GM19395 (cell line): ENCODE measurements around the gene F2.
A peak's percentile ranks its signal among the peaks of the same experiment; 100 is the strongest.
"Not testable (repeated sequence)": the region's sequence is repeated elsewhere in the genome, so short reads cannot be mapped to it uniquely, and the experiment has no call there.

Source experiments
- ATAC-seq: cut with Tn5 transposase; IDR thresholded peaks from one replicate; pipeline ENCODE4 v1.9.1; 2021; ENCODE audit warnings: mild to moderate bottlenecking, moderate library complexity; ENCODE audit not compliant: unreplicated experiment

Gene F2

DNA sequence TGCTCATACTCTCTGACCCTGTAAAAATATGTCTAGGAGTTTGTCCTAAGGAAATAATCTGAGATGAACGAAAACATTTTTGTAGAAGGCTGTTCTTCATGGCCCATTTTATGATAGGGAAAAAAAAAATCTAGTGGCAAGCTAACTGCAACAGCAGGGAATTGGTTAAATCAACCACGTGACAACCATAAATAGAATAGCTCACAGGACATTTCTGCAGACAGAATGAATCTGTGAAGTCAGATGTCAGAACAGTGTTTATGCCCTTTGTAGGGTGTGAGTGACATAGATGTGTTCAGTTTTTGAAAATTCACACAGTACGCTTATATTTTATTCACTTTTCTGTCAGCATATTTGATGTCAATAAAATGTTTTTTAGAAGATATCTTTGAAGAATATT lies 34.6 kb upstream of the F2 start:
- ATAC-seq: no peak

DNA sequence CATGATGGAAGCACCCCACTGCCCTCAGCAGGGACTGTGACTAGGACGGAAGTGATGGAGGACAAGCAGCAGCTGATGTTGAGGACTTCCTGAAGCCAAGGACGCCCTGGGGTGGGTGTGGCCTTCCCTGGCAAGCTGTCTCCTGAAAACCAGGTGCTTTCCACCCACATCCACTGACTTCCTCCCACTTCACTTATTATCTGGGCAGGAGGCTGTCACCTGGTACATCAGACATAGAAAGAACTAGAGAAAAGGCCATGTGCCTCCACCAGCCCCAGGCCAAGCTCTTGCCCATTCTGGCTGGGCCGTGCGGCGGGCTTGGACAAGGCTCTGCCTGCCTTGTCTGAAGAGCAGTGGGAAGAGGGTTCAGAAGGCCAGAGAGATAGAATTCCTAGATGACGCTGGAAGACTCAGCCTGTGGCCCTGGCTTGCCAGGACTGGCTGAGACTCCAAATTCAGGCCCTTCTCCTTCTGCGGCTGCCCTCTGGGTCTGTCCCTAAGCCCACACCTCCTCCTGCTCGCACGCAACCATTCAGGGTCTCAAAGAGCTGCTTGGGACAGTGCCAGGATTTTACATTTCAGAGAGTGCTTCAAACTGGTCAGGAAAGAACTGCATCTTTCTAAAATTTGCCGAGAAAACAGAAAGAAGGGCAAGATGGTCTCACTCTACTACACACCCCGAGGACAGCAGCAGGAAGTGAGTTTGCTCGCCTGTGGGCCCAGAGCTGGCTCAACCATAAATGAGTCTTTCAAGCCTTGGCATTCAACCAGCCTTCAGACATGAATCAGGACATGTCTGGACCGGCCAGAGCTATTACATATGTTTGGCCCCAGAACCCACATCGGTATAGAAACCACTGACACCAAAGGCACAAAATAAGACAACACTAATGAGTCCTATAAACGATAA lies 31.9 kb upstream of the F2 start:
- no peak for ATAC-seq

DNA sequence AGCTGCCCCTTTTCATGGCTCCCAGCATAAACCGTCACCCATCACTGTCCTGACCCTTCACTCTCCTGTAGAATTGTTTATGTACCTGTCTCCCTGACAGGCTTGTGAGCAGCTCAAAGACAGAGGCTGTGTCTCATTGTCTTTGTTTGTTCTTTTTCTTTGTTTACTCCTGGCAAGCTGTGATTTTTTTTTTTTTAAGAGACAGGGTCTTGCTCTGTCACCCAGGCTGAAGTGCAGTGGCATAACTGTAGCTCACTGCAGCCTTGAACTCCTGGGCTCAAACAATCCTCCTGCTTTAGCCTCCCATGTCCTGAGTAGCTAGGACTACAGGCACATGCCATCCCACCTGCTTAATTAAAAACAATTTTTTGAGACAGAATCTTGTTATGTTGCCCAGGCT lies 28.3 kb upstream of the F2 start:
- no peak for ATAC-seq

DNA sequence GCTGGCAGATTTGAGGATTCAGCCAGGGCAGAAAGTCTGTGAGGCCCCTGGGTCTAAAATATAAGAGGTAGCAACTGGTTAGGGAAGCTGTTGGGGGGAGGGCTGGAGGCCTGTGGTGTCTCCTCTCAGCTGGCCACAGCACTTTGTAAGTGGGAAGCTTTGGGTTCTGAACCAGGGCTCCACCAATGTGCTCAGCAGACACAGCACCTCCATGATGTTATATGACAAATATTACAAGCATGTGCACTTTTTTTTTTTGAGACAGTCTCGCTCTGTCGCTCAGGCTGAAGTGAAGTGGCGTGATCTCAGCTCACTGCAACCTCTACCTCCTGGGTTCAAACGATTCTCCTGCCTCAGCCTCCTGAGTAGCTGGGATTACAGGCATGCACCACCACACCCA lies 26.6 kb upstream of the F2 start:
- ATAC-seq: no peak

GRCh38 chr11:46693597-46694012 lies 25.4 kb upstream of the F2 start:
- no peak for ATAC-seq

DNA sequence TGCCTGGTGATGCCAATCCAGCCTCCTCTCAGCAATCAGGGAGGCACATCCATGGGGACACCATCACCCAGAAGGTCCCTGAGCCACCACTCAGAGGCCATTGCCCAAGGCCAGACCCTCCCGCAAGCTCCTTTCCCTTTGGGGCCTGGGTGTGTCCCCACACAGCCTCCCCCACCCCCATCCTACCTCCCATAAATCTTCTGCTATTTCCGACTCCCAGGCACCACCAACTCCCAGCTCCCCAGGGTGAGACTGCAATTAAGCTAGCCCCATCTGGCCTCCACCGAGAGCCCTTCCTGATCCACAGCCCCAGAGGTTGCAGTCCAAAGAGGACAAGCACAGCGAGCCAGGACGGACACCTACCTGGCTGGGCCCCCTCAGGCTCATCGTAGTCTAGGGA lies 24.9 kb upstream of the F2 start:
- no peak for ATAC-seq

DNA sequence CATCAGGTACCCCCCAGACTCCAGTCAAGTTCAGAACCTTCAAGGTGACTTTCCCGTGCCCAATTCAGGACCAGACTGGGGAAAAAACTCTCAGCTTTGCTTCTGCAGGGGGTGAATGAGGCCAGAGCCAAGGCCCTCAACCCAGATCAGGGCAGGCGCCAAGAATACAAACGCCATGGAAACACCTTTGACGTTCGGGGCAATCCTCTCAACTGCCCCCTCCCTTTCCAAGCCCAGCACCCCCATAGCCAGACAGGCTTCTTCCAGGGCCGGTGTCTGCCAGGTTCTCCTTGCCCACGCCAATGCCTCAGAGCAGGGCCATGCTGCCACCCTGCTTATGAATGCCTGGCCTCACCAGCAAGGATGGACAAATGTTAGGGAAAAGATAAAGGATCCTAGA lies 24.4 kb upstream of the F2 start:
- ATAC-seq: no peak

- no peak for ATAC-seq
These were observed 23.4 kb upstream of the F2 start for GRCh38 chr11:46695345-46696211.

DNA sequence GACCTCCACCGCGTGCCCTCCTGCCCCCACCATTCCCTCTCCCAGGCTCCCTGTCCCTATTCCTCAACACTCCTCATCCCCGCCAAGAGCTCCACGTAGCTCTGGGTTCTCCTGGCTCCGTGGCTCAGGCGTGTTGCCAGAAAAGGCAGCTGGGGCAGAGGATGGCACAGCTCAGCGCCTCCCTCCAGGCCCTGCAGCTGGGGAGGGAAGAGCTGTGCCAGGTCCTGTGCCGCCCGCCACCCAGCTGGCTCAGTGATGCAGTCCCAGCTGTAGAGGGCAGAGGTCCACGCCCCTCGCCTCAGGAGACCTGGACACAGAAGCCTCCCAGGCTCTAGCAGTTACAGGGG lies 22.8 kb upstream of the F2 start:
- no peak for ATAC-seq

DNA sequence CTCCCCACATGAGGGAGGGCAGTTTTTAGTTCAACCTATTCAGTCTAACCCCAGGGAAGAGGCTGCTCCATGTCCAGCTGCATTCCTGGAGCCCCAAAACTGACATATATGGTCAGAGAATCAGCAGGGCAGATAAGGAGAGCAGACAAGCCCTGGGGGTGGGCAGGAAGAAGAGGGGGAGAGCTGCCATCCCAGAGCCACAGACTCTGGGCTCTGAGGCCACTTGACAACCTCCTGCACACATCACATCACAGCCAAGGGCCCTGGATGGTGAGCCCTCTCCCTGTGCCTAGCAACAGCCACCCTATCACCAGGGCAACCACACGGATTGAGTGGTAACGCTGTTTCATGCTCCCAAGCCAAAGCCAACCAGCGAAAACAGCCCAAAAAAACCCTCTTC lies 21.7 kb upstream of the F2 start:
- ATAC-seq: no peak

GRCh38 chr11:46697723-46698122 lies 21.3 kb upstream of the F2 start:
- no peak for ATAC-seq

DNA sequence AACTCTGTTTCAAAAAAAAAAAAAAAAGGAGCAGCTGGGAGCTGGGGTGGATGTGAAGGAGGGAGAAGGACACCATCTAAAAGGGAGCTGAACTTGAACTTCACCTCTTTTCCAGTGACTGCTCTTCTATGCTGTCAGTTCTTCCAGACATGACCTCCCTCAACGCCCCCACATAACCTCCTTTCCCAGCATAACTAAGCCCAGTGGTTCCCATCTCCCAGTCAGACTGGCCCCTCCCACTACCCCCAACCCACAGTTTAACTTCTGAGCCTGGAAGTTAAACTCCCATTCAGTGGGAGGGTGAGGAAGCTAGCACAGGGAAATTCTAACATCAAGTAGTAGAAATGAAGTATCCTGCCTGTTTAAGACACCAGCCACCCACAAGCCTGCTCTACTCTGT lies 20.4 kb upstream of the F2 start:
- ATAC-seq: no peak

DNA sequence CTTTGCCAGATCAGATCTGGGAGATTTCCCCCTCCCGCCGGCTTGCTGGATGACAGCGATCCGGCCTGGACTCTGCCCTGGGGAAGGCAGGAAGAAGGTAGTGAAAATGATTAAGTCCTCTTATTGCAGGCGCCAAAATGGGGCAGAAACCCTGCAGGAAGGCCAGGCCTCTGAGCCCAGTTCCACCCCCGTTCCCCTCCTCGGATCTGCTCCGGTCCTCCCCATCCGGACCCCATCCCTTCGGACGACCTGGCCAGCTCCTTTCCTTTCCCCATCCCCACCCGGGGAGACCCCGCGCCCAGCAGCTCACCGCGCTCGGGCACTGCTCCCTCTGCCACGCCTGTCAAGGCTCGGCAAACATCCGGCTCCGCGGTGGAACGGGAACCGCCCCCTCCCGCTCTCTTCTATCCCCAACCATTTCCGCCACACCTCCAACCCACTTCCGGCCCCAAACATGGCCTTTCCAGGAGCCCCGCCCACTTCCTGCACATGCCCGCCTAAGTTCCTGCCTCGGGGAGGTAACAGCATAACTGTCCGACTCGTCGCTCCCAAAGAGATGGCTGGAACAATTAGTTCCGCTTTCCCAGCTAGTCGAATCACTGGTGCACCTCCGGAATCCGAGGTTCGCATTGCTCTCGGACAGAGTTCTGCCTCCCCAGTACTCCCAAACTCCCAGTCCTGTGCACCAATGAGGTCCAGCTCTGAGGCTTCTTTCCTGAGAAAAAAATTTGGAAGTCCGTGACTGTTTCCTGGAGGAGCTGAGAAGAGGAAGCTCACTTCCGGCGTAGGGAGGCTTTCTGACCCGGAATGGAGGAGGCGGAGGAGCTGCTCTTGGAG lies 18.6 kb upstream of the F2 start, which contains the start of the genes ARHGAP1 and ZNF408:
Gene ARHGAP1, minus strand, starts transcription at position 379 of the 837 bp plus-strand sequence. CDS start 4,512 bp downstream, outside the sequence.
Gene ZNF408, plus strand, starts transcription at position 791 of the 837 bp plus-strand sequence. Its CDS starts 17 bp downstream, at position 808.
- ATAC-seq: peak; percentile 90

DNA sequence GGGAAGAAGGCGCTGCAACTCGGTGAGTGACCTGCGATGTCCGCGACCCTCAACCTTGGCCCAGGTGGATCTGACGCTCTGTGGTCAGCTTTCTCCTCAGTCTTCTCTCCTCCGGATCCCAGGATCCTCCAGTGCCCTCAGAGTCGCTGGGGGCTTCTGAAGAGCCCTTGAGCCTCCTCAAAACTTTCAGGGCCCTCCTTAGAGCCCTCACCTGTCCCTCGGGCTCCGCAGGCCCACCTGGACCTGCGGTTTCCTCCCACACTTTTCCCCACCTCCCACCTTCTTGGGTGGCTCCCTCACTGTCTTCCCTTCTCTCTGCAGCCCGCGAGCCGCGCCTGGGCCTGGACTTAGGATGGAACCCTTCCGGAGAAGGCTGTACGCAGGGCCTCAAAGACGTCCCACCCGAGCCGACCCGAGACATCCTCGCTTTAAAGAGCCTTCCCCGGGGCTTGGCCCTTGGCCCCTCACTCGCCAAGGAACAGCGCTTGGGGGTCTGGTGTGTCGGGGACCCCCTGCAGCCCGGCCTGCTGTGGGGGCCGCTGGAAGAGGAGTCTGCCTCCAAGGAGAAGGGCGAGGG lies 17.8 kb upstream of the F2 start:
- ATAC-seq: peak; percentile 2

- no peak for ATAC-seq
These were observed 13.8 kb upstream of the F2 start for GRCh38 chr11:46705070-46705688.

DNA sequence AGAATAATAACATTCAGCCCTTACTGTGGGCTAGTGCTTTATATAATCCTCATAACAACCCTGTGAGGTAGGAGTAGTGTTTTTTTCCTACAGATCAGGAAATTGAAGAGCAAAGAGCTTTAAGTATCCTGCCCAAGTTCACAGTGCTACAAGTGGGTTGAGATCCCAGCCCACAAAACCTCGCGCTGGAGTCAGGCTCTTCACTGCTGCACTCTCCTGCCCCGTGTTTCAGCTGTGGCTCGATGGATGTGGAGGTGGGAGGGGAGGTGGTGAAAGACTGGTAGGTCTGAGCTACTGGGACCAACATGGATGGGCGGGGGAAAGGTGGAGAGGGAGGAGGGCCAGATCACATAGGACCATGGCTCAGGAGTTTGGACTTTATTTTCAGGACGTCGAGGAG lies 12.1 kb upstream of the F2 start:
- no peak for ATAC-seq

GRCh38 chr11:46709351-46709750 lies 9.7 kb upstream of the F2 start:
- ATAC-seq: not testable (repeated sequence)

DNA sequence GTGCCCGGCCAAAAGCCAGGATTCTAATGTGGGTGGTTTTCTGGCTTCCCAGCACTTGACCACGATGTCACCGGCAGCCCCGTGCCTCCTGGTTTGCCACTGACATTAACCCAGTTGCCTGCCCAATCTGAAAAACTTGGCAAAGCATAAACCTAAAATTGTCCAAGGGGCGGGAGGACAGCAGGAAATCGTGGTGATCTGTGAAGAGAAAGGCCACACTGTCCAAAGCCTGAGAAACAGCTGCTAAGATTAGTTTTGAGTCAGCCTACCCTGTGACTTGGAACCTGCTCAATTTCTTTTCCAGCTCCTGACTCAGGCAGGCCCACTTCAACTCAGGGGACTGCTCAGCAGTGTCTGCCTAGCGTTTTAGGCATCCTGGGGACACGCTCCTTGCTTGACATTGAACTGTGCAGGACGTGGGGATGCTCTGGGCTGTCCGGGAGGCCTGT lies 8.2 kb upstream of the F2 start:
- no peak for ATAC-seq

- no peak for ATAC-seq
These were observed 7.7 kb upstream of the F2 start for GRCh38 chr11:46711303-46711702.
